IPS-NIHi7 (cell line): ENCODE measurements around the gene WIPF1.

Experiments
- DNase-seq: peaks from one replicate; pipeline ENCODE4 v3.0.0; 2012; ENCODE audit warnings: mixed read lengths; ENCODE audit errors: extremely low spot score

The WIPF1 gene

DNA sequence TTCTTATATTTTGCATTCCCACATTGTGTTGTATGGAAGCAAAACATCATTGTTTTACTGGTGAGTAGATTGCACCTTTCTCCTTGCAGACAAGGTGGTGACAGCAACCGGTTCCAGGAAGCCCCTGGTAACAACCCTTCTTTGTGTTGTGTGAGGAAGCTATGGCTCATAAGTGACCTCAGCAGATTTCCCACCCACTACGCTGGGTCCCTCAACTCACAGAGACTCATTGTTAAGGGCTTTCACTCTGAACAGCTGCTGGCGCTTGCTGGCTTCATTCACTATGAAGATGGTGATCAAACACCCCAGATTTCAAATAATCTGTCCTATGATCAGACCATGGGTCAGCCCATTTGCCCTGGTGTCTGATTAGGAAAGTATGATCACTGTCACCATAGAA lies 53.4 kb downstream of the WIPF1 start:
- DNase-seq: no peak

DNA sequence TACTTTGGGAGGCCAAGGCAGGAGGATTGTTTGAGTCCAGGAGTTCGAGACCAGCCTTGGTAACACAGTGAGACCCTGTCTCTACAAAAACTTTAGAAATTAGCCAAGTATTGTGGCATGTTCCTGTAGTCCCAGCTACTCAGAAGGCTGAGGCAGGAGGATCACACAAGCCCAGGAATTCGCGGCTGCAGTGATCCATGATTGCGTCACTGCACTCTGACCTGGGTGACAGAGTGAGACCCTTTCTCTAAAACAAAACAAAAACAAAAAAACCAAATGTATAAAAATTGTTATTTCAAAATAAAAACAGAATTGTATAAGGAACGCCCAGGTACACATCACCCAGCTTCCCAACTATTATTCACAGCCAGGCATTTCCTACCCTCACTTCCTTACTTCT lies 56.7 kb downstream of the WIPF1 start:
- DNase-seq: no peak

DNA sequence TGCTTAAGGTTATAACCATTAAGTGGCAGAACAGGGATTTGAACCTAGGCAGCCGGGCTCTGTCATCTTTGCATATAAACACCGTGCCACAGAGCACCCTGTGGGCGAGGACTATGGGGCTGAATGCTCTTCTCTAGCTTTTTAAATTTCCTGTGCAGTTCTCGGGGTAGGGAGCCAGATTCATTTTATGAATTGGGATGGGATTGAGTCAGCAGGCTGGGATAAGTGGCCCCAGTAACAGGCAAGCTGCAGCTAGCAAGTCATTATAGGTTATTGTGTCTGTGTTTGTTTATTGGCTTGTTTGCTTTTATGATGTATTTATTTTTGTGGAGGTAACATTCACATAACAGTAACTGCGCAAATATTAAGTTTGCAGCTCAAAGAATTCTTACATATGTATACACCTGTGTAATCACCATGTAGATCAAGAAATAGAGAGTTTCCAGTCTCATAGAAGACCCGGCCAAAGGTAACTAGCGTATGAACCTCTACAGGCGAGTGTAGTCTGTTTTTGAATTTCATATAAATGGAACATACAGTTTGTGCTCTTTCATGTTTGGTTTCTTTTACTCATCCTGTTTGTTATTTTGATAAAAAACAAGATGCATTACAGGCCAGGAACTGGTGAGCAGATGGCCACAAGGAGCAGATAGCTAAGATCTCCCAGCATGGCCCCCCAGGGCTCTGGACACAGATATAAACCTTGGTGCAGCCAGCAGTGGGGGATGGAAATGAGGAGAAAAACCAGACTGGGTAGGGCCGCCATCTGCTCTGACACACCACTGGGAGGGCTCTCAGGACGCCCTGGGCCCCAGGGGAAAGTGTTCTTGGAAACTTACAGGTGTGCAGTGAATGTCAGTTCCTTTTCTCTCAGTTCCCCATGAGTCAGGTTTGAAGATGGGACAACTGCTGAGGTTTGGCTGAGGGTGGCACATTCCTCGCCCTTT lies 61.6 kb downstream of the WIPF1 start:
- DNase-seq: no peak

DNA sequence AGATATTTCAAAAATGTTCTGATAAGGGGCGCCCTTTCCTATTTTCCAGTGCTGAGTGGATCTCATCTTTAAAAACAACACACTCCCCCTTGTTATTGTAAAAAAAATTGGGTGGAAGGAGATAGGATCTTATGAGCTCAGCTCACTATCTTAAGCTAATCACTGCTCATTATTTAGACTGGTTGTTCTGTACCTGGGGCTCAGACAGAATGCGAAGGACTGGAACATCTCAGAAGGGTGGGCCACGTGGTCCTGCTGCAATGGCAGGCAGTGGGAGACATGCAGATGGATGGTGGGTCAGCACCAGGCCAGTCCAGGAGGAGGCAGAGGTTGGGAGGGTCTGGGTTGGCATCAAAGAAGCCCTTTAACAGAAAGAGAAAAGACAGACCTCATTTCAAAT lies 62.5 kb downstream of the WIPF1 start:
- DNase-seq: no peak

DNA sequence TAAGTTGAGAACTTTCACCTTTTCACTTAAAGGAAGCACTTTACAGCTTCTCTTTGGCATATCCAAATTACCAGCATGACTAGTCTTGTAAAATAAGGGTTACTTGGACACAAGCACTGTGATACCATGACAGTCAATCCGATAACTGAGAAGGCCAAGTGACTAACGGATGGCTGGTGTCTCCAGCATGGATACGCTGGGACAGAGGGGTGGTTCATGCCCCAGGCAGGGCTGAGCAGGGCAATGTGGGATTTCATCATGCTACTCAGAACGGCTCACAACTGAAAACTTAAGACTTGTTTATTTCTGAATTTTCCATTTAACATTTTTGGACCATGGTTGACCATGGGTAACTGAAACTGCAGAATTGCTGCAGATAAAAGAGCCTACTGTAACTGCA lies 67.7 kb downstream of the WIPF1 start:
- DNase-seq: no peak

DNA sequence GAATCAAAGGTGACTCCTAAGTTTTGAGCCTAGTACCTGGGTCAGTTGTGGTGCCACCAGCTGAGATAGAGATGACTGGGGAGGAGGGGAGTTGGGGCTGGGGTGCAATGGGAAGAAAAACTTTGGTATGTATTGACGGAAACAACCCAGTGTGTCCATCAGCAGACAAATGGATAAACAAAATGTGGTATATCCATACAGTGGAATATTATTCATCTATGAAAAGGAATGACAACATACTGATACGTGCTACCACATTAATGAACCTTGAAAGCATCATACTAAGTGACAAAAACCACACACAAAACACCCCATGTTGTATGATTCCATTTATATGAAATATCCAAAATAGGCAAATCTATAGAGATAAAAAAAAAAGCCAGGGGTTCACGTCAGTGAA lies 69.6 kb downstream of the WIPF1 start:
- no peak for DNase-seq

DNA sequence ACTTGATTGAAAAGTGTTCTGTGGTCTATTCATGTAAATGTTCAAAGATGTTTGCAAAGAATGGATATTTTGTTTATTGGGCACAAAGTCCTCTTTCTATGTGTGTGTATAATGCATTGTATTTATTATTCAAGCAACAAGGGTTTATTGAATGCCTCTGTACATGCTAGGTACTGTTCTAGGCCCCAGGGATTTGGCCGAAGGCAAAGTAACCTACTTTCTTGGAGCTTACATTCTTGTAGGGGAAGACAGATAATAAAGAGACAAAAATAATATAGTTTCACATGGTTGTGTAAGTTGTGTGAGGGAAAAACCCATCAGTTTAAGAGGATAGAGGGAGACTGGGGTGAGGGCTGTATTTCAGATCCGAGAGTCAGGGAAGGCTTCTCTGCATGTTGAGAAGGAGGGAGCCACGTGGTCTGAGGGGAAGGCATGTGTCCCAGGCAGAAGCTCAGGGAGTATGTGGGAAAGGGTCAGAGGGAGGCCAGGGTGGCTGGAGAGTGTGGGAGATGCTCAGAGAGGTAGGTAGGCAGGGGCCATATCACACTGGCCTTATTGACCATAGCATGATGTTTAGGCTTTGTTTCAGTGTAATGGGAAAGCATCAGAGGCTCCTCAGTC lies 70.4 kb downstream of the WIPF1 start:
- DNase-seq: no peak

DNA sequence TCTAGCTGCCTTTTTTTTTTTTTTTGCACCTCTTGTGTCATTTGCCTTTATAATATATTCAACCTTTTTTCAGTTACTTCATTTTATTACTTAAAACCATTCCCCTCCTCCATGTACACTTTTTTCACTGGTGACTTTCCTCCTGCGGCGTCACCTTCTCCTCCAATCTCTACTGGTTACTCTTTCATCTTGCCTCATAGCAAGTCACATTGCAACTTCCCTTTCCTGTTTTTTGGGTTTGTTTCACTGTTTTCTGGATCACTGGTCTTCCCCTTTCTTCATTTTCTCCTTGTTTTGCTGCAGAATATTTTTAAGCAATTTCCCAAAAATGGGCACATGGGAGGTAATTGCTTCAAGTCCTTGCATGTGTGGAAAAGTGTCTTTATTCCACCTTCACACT lies 73.1 kb downstream of the WIPF1 start:
- no peak for DNase-seq

DNA sequence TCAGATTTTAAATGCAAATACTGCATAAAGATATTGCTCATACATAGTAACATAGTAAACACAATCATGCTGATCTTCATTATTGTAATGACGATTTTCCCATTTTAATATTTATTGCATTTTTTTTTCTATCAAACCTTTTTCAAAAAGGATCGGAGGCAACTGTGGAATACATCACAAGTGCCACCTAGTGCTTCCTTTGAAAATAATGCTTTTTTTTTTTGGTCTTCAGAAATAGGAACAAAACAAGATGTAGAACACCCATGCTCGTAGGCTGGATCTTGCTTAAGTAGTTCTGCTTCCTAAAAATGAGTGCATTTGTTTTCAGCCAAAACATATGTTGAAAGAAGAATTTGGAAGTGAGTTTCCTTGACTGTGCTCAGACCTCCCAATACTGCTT lies 75.1 kb downstream of the WIPF1 start:
- no peak for DNase-seq

DNA sequence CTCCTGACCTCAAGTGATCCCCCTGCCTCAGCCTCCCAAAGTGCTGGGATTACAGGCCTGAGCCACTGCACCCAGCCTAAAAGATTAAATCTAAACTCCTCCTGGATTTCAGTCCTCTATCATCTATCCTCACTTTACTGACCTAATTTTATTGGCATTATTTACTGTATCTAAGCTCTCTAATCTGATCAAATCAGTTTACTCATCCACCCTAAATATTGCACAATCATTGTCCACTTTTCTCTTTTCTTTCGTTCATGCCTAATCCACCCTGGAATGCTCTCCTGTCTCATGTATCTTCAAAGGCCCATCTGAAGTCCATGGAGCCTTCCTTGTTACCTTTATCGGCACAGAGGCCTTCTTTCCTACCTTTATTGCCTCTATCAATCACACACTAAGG lies 79.2 kb downstream of the WIPF1 start:
- no peak for DNase-seq

DNA sequence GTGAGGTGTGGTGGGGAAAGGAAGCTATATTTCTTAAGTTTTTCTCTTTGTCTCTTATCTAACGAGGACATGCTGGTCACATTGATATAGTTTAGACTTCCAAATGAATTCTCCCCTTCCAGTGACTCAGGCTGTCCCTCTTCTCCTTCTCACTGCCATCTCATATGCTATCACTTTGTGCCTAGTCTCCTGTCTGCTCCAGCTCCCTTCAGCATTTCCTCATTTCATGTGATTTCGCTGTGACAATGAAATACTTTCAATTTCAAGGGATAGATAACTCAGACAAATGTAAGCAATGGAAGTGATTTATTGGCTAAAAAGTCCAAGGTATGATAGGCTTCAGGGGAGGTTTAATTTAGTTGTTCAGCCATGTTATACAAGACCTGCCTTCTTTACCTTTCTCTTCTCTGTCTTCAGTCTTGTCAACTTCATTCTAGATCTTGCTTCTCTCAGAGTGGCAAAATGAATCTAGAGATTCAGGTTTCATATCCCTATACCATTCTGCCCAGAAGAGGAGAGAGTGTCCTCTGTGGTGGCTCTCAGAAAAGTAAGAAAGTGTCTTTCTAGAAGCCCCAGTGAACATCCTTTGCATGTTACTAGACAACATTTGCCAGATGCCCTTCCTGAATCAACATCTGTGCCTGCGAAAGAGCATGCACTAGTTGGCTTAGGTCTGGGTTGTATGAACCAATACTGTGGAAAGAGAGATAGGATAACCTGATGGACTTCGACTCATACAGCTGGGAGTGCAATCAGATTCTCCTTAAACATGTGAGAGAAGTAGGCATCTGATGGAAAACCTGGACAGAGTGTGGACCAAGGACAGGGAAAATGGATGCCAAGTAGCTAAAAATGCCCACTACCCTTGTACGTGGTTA lies 80.9 kb downstream of the WIPF1 start:
- DNase-seq: no peak

DNA sequence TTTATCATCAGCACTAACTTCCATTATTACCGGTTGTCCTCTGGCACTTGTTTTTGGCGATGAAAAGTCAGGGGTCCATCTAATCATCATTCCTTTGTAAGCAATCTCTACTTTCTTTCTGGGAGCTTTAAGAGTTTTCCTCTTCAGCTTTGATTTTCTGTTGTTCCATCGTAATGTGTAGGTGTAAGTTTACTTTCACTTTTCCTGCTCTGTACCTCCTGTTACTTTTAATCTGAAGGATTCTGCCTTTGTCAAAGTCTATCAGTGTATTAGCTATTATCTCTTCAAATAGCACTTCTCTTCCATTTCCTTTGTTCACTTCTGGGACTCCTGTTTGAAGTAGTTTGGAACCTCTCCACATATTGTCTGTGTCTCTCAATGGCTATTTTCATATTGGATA lies 85.3 kb downstream of the WIPF1 start:
- no peak for DNase-seq

DNA sequence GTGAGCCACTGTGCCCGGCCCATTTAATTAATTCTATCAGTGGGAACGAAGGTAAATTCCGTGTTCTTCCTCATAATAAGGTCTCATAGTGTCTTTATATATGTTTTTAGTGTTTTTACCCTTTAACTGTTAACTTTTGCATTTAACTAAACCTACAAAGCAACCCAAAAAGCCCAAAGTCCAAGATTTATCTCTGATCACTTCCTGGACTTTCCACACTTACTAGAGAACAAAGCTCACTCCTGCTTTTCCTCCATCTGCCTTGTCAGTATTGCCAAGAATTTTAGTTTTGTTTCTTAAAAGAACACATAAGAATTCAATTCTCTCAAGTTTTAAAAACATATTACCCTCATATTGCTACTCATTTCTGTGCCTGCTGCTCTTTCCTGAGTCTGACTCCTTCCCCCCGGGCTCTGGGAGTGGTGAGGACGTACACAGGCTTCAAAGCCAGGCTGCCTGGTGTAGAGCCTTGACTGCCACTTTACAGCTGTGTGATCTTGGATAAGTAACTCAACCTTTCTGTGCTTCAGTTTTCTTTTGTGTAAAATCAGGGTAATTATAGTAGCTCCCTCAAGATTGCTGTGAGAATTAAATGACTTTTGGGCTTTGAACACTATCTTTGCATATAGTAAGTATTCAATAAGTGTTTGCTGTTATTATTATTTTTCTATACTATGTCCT lies 85.9 kb downstream of the WIPF1 start:
- no peak for DNase-seq

DNA sequence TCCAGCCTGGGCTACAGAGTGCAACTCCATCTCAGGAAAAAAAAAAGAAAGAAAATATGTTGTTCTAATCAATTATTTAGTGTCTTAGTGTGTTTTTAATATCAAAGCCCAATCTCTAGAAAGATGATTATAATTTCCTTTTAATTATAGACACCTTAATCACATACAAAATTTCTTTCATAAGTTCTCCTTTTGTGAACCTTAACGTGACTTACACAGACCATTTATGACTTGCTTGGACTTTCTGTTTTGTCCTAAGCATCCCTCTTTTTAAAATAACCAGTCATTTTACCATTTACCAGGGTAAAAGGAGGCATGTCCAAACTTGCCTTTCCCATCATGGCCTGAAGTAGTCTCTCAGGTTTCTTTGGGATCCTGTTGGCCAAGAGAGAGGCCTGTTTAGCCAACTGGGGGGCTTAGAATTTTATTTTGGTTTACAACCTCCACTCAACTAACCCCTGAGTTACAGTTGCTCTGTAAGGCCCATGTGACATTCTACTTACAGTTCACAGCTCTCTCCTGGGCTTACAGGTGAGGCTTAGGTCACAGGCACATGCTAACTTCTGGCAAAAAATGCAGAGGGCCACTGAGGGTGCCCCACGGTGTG lies 86.9 kb downstream of the WIPF1 start:
- DNase-seq: no peak
